NCI-H2081 (cell line): ENCODE results near the gene KCNK16.

Experiments
- DNase-seq, 2 experiments: peaks; one replicate each; lab custom pipeline; 2025; lab: John Stamatoyannopoulos, UW

The KCNK16 gene

DNA sequence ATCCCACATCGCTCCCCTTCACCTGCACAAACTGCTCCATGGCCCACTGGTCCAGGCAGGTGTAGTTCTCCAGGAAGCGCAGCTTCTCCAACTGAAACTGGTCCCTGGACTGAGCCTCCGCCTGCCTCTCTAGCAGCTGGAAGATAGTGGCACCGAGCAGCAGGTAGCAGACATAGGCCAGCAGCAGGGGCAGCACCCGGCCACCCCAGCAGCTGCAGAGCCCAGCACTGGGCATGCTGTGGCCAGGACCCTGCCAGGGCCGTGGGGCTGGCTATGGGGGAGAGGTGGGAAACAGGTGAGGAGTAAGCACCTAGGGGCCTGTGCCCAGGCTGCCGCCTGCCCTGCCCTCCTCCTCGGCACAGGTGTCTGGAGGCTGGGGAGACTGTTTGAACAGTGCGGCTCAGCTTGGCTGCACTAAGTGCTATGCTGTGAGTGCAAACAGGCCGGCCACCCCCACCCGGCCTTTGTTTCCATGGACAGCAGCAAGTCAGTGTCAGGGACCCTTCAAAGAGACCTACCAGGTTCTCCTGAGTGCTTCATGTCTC lies at the start of gene KCNK16:
Gene KCNK16, minus strand, starts transcription at position 397 of the 545 bp plus-strand sequence. Its CDS starts 162 bp downstream, at position 235.
- DNase-seq = peak; percentile 8 to 58

DNA sequence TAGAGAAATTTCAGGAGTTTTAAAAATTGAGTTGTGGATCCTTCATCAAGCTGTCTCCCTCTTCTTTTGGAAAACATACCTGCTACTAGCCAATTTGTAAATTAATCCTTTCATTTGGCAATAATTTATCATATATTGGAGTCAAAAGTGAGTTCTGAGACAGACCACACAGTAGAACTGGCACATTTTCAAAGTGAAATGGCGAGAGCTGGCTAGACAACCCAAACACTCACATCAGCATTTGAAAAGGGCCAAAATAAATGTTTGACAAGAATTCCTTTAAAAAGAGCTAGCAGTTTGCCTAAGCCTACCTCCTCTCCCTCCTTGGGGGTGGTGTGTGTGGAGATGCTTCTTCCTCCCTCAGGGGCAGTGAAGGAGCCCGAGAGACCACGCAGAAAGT lies 47.9 kb upstream of the KCNK16 start:
- DNase-seq = no peak

DNA sequence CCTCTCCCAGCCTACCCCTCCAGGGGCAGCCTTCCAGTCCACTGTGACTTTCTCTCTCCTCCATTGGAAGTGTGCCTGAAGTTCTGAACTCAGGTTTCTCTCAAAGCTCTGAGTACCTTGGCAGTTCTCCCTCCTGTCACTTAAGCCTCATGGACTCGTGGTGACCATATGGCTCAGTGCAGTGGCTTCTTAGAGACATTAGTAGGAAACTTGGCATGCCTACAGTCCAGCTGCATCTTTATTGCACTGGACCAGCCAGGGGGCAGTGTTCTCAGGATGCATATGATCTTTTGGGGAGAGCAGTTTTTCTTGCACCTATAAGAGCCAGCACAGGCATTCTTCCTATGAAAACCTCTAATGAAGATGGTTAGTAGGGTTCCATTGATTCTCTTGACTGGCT lies 47.5 kb upstream of the KCNK16 start:
- no peak for DNase-seq

DNA sequence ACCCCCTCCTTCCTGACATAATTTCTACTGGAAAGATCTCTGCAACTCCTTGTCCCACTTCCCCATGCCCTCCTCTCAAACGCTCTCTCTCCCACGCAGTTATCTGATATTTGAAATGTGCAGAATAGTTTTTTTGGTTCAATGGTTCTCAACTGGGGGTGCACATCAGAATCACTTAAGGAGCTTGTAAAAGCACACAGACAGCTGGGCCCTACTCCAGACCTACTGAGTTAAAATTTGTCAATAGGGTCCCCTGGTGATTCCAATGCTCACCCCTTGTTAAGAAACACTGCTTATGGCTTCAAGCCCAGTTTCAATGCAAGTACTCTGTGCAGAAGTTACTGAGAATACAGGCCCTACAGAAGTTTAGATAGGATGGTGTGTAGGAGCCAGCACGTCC lies 45.2 kb upstream of the KCNK16 start:
- no peak for DNase-seq

- peak in 1 of 2 experiments; percentile 8 for DNase-seq
Measured at GRCh38 chr6:39366931-39367618, 44.6 kb upstream of the KCNK16 start.

- DNase-seq = no peak
Measured at GRCh38 chr6:39365281-39366074, 43.0 kb upstream of the KCNK16 start.

GRCh38 chr6:39363280-39363679 lies 40.8 kb upstream of the KCNK16 start:
- DNase-seq = no peak

- peak in 1 of 2 experiments; percentile 38 for DNase-seq
Measured at GRCh38 chr6:39362487-39362865, 40.0 kb upstream of the KCNK16 start.

GRCh38 chr6:39361657-39362486 lies 39.4 kb upstream of the KCNK16 start:
- DNase-seq = peak; percentile 75 to 82

DNA sequence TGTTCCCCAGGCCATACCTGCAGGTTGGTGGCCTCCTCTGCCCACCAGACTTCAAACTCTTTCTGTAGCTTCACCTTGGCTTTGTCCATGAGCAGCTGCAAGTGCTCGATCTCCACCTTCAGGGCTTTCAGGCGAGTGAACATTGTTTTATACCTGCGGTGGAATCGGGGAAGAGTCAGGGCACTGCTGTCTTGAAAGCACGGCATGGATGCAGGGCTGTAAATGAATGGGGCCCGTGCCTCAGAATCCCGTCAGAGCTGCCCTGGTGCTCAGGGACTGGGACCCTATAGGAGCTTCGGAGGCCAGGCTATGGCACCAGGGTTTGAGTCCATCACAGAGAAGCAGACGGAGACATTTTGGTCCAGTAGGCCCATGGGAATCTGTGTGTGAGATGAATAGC lies 37.9 kb upstream of the KCNK16 start:
- no peak for DNase-seq

DNA sequence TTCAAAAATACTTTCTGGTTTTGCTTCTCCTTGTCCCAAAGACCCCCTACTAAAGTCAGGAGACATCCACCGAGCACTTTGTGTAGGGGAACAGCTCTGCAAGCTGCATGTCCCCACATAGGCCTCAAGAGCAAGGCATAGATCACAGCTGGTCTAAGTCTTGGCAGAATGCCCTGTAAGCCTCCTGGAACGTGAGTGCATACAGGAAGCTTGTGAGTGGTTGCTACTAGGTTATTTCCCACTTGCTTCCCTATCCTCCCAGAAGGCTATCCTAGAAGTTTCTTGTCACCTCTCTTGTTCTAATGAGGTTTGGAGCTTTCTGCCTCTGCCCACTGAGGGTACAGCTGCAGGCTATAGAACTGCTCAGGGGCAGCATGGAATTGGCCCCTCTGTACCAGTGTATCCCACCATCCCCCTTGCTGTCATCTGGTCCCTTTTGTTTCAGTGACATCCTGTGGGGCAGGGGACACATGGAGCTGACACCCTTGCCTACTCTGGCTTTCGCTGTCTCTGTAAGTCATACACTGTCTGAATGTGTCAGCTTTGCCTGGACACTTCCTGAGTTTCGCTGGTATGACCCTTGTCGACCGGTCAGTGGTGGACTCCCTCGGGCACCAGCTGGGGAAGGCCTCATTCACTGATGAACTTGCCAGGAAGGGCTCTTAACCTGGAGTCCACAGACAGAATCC lies 35.6 kb upstream of the KCNK16 start:
- peak; percentile 40 to 81 for DNase-seq

DNA sequence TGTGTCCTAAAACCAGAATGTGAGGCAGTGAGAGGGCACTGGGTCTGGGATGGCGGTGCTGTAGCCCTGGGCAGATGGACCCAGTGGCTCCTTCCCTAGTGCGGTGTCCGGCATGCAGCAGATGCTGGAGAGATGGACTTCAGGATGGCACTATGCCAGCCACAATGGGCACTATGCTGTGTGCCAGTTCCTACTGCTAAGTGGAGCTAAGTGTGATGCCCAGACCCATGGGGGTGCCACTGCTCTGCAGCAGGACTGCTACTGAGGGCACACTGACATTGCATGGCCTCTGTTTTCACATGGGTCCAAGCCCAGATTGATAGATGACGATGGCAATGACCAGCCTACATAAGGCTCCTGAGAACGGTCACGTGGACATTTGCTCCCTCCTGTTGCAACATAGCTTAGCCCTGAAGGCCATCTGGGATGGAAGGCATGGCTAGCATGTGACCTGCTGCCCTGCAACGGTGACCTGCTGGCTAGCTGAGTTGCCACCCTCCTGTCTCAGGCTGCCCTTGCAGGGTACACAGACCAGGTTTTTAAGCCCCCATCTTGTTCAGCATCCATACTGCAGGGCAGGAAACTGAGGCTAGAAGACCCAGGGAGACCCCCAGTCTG lies 31.3 kb upstream of the KCNK16 start:
- DNase-seq = no peak

GRCh38 chr6:39350723-39351505 lies 28.4 kb upstream of the KCNK16 start:
- no peak for DNase-seq

DNA sequence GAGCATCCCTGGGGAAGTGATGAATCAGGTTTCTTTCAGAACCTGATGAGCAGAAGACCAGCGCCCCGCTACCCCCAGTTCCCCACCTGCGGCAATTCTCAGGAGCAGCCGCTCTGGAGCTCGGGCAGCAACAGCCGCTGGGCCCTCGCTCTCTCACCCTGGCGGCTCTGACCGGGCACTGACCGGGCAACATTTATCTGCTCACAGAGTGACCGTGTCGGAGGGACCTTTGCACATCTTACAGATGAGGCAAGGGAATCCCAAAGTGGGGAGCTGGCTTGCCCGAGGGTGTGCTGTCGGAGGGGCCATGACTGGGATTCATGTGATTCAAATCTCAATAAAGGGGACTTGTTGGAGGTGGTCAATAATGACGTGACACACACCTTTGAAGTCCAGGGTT lies 26.2 kb upstream of the KCNK16 start:
- no peak for DNase-seq

GRCh38 chr6:39347906-39348585 lies 25.5 kb upstream of the KCNK16 start:
- peak; percentile 63 to 72 for DNase-seq

- no peak for DNase-seq
Measured at GRCh38 chr6:39347206-39347605, 24.7 kb upstream of the KCNK16 start.

DNA sequence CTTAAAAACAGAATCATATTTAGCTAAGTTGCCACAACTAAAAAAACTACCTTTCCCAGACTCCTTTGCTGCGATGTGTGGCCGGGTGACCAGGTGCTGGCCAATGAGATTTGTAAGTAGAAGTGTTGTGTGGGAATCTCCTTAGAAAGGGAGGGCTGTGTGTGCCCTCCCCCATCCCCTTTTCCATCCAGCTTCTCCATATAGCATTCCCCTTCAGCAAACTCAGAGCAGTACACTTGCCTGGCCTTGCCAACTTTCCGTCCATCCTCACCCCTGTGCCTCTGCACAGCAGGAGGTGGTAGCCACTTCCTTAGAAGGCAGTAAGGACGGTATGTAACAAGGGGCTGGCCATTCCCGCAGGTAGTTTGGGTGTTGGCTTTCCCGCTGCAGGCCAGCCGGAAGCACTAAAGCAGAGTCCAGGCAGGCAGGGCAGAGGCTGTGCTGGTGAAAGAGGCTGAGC lies 22.3 kb upstream of the KCNK16 start:
- no peak for DNase-seq

- DNase-seq = no peak
Measured at GRCh38 chr6:39343396-39343870, 20.9 kb upstream of the KCNK16 start.

DNA sequence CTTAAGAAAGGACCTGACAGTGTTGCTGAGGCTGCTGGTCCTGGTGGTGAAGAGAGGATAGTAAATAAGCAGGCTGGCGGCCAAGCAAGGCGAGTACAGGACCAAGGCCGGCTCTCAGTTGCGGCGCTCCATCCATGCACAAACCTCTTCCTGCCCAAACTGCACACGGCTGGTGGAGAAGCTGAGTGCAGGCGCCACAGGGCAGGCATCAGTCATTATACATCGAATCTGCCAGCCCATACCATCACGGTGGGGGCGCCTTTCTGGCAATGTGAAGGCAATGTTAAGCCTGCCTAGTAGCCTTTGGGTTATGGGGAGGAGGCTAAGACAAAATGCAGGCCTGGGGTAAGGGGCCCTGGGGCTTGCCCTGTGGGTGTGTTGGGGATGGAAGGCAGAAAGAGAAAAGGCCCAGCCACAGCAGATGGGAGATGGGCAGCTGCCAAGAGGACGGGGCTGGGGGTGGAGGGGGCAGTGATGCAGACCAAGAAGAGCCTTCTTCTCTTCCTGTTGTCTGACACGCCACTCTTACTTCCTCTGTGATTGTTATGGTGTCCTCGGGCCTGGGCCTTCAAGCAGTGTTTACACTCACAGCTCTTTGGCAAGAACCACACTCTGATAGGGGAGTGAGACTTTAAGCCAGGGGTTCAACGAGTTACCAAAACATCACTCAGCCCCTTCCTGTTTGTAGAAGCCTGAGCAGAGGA lies 20.3 kb upstream of the KCNK16 start:
- peak in 1 of 2 experiments; percentile 15 for DNase-seq
